IMR-90 (cell line): ENCODE data around the gene NEAT1. TPM values are rescaled to one million over a fixed set of nuclear protein-coding genes. Genes with fewer than 3 reads are reported as not detected.

Experiments
- ATAC-seq: fragments of 200-7000 bp; cut with Tn5 transposase; 2 replicates; pipeline ENCODE4 v1.9.1; 2020; ENCODE audit warnings: low read depth, mild to moderate bottlenecking, moderate library complexity
- BruUV-seq: library from RNA; stranded (reverse); fragments of 400-500 nt; replicated peaks from 2 replicates; lab custom pipeline; 2021; lab: Mats Ljungman, UMichigan
- CTCF ChIA-PET: fragments of 300-600 bp; formaldehyde crosslinking; extraction: SDS; loops from one replicate; lab custom pipeline; 2021; ENCODE audit warnings: antibody characterized with exemption; lab: Yijun Ruan, JAX
- POLR2A ChIA-PET: fragments of 300-600 bp; sonication (Branson Sonifier 250); formaldehyde crosslinking; loops from one replicate; lab custom pipeline; 2022; ENCODE audit warnings: antibody characterized with exemption; ENCODE audit not compliant: unreplicated experiment; lab: Charles Lee
- DNase-seq: peaks from one replicate; pipeline ENCODE4 v3.0.0; 2013
- H2AFZ ChIP-seq: replicated peaks from 2 replicates; pipeline ENCODE3; 2013; ENCODE audit warnings: low read length, mild to moderate bottlenecking; ENCODE audit not compliant: poor library complexity
- H2AK5ac ChIP-seq: 2 replicates; pipeline ENCODE4 v1.6.1; 2013; ENCODE audit warnings: low read depth, low read length, inconsistent platforms
- H2AK9ac ChIP-seq: replicated peaks from 2 replicates; pipeline ENCODE3; 2013; ENCODE audit warnings: mild to moderate bottlenecking, low read depth, low read length, moderate library complexity; ENCODE audit not compliant: poor library complexity
- H2BK120ac ChIP-seq: 2 replicates; pipeline ENCODE4 v1.6.1; 2013; ENCODE audit warnings: low read depth, low read length, inconsistent platforms
- H2BK15ac ChIP-seq: 3 replicates; pipeline ENCODE4 v1.6.1; 2013; ENCODE audit warnings: low read depth, low read length, inconsistent platforms
- H2BK20ac ChIP-seq: 2 replicates; pipeline ENCODE4 v1.6.1; 2013; ENCODE audit warnings: low read depth, mild to moderate bottlenecking, inconsistent platforms, low read length, moderate library complexity
- H2BK5ac ChIP-seq: 2 replicates; pipeline ENCODE4 v1.6.1; 2013; ENCODE audit warnings: mild to moderate bottlenecking, low read depth, low read length, inconsistent platforms; ENCODE audit not compliant: poor library complexity, severe bottlenecking
- H3K14ac ChIP-seq: replicated peaks from 2 replicates; pipeline ENCODE4 v1.6.1; 2013; ENCODE audit warnings: low read depth, low read length, inconsistent platforms
- H3K18ac ChIP-seq: 2 replicates; pipeline ENCODE4 v1.6.1; 2013; ENCODE audit warnings: low read depth, low read length, control low read depth
- H3K23ac ChIP-seq: 2 replicates; pipeline ENCODE4 v1.6.1; 2013; ENCODE audit warnings: low read depth, low read length, inconsistent platforms
- H3K27ac ChIP-seq: 2 replicates; pipeline ENCODE4 v1.5.1; 2013; ENCODE audit warnings: mild to moderate bottlenecking, control low read depth, low read length; ENCODE audit not compliant: insufficient read depth
- H3K27me3 ChIP-seq: 2 replicates; pipeline ENCODE4 v1.6.1; 2013; ENCODE audit warnings: low read length; ENCODE audit not compliant: control insufficient read depth, insufficient read depth
- H3K36me3 ChIP-seq: 2 replicates; pipeline ENCODE4 v1.6.1; 2013; ENCODE audit warnings: low read length, mixed read lengths; ENCODE audit not compliant: control insufficient read depth, insufficient read depth
- H3K4ac ChIP-seq: 2 replicates; pipeline ENCODE4 v1.6.1; 2013; ENCODE audit warnings: low read depth, low read length, inconsistent platforms
- H3K4me1 ChIP-seq: 2 replicates; pipeline ENCODE4 v1.6.1; 2013; ENCODE audit warnings: low read length, mixed read lengths; ENCODE audit not compliant: control insufficient read depth, insufficient read depth
- H3K4me2 ChIP-seq: 2 replicates; pipeline ENCODE4 v1.6.1; 2013; ENCODE audit warnings: low read depth, mild to moderate bottlenecking, control low read depth, low read length, moderate library complexity
- H3K4me3 ChIP-seq: 2 replicates; pipeline ENCODE4 v1.5.1; 2013; ENCODE audit warnings: low read depth, mild to moderate bottlenecking, control low read depth, low read length, moderate library complexity; ENCODE audit not compliant: insufficient read depth
- H3K56ac ChIP-seq: 2 replicates; pipeline ENCODE4 v1.6.1; 2013; ENCODE audit warnings: low read length, inconsistent platforms; ENCODE audit not compliant: insufficient read depth; ENCODE audit errors: extremely low read depth
- H3K79me1 ChIP-seq, 2 experiments: 2 replicates each; pipeline ENCODE4 v1.6.1; 2013; ENCODE audit warnings: low read length in 2 of 2, inconsistent platforms in 1 of 2, low read depth in 1 of 2
- H3K9ac ChIP-seq: 2 replicates; pipeline ENCODE4 v1.6.1; 2013; ENCODE audit warnings: low read depth, low read length, control low read depth
- H3K9me1 ChIP-seq: 2 replicates; pipeline ENCODE4 v1.6.1; 2013; ENCODE audit warnings: low read length, inconsistent platforms; ENCODE audit not compliant: insufficient read depth
- H3K9me3 ChIP-seq: 2 replicates; pipeline ENCODE4 v1.6.1; 2013; ENCODE audit warnings: low read length; ENCODE audit not compliant: control insufficient read depth, insufficient read depth
- H4K20me1 ChIP-seq: 2 replicates; pipeline ENCODE4 v1.6.1; 2013; ENCODE audit warnings: low read length, inconsistent platforms; ENCODE audit not compliant: insufficient read depth
- H4K5ac ChIP-seq: 2 replicates; pipeline ENCODE4 v1.6.1; 2013; ENCODE audit warnings: mild to moderate bottlenecking, low read depth, low read length, control low read depth
- H4K8ac ChIP-seq, 2 experiments: 2 replicates each; pipeline ENCODE4 v1.6.1; 2013; ENCODE audit warnings: low read depth in 2 of 2, low read length in 2 of 2, control low read depth in 1 of 2, inconsistent platforms in 1 of 2
- H4K91ac ChIP-seq: 2 replicates; pipeline ENCODE4 v1.6.1; 2013; ENCODE audit warnings: low read depth, low read length, inconsistent platforms; ENCODE audit not compliant: insufficient read depth
- BHLHE40 ChIP-seq: fragments of 150-350 bp; IDR thresholded peaks from 2 replicates; pipeline ENCODE4 v1.6.1; 2016; ENCODE audit warnings: mild to moderate bottlenecking, low read depth, low read length
- CHD1 ChIP-seq: IDR thresholded peaks from 2 replicates; pipeline ENCODE4 v1.6.1; 2012; ENCODE audit warnings: low read depth, low read length, improper control_type of control experiment
- CTCF ChIP-seq: conservative IDR thresholded peaks from 2 replicates; pipeline ENCODE4 v1.5.1; 2012; ENCODE audit warnings: mild to moderate bottlenecking, low read depth, low read length, improper control_type of control experiment
- FOS ChIP-seq: fragments of 150-350 bp; IDR thresholded peaks from 2 replicates; pipeline ENCODE4 v1.6.1; 2016; ENCODE audit warnings: low read depth, low read length
- MAZ ChIP-seq: IDR thresholded peaks from 2 replicates; pipeline ENCODE4 v1.6.1; 2012; ENCODE audit warnings: low read depth, mild to moderate bottlenecking, low read length, improper control_type of control experiment, moderate library complexity, borderline replicate concordance
- MXI1 ChIP-seq: IDR thresholded peaks from 2 replicates; pipeline ENCODE4 v1.6.1; 2012; ENCODE audit warnings: low read depth, mild to moderate bottlenecking, low read length, moderate library complexity, borderline replicate concordance
- NFE2L2 ChIP-seq: fragments of 150-350 bp; IDR thresholded peaks from 2 replicates; pipeline ENCODE4 v1.6.1; 2016; ENCODE audit warnings: low read depth, mild to moderate bottlenecking, low read length
- POLR2A ChIP-seq: IDR thresholded peaks from 2 replicates; pipeline ENCODE4 v1.6.1; 2012; ENCODE audit warnings: mild to moderate bottlenecking, low read depth, low read length
- RCOR1 ChIP-seq: IDR thresholded peaks from 2 replicates; pipeline ENCODE4 v1.6.1; 2012; ENCODE audit warnings: mild to moderate bottlenecking, low read length, improper control_type of control experiment; ENCODE audit not compliant: insufficient replicate concordance
- SMC3 ChIP-seq: fragments of 150-350 bp; IDR thresholded peaks from 2 replicates; pipeline ENCODE4 v1.6.1; 2016; ENCODE audit warnings: low read depth, mild to moderate bottlenecking, antibody characterized with exemption, low read length, moderate library complexity
- WGBS, 2 experiments: methylation state at CpG; one replicate each; pipeline versions ENCODE4 v1.1.5 to v1.1.7; 2013; ENCODE audit warnings: missing lambda C conversion rate in 2 of 2; ENCODE audit not compliant: insufficient read length in 1 of 2; ENCODE audit errors: extremely low coverage in 2 of 2; 5-methylcytosine and 5-hydroxymethylcytosine counted together
- dilution Hi-C: fragments of 300-500 bp; cut with HindIII; formaldehyde crosslinking; loops from one replicate; pipeline ENCODE4 v1.14.3; 2018; ENCODE audit warnings: low sequenced_read_pairs; ENCODE audit not compliant: unreplicated experiment
- in situ Hi-C: fragments of 300-500 bp; cut with MboI; formaldehyde crosslinking; loops from 3 replicates; pipeline ENCODE4 v1.14.3; 2019; ENCODE audit warnings: low sequenced_read_pairs, inconsistent platforms, mixed read lengths
- intact Hi-C: fragments of 100-400 bp; cut with micrococcal nuclease; formaldehyde crosslinking; loops from 2 replicates; pipeline ENCODE4 v1.10.0; 2022
- polyA plus RNA-seq, 3 experiments: library from polyadenylated mRNA; depleted of rRNA; stranded (reverse); fragments of >200 nt; gene quantifications; 2 replicates each; pipeline ENCODE4 v1.2.3, GENCODE V29; 2012; ENCODE audit warnings: low replicate concordance in 1 of 3
- total RNA-seq: library from RNA; depleted of rRNA; stranded (reverse); fragments of >200 nt; gene quantifications from 2 replicates; pipeline ENCODE4 v1.2.3, GENCODE V29; 2012
- TF ChIP-seq, protein P1 (sequence below): fragments of 150-350 bp; IDR thresholded peaks from 2 replicates; pipeline ENCODE4 v1.6.1; 2017; ENCODE audit warnings: mild to moderate bottlenecking, antibody characterized with exemption, low read length, low read depth

Gene NEAT1
- total and polyA plus RNA-seq, 2 of the 4 experiments (the other 2 are of a cell fraction): 30.1 to 114 TPM

- in situ Hi-C loops: no loop called here
- no peaks in the 10 kb centered on the region for H3K9me3 ChIP-seq
These were observed 585 bp upstream of the NEAT1 start for GRCh38 chr11:65421794-65422632.

More at GRCh38 chr11:65421794-65422632, 585 bp upstream of the NEAT1 start:
- ATAC-seq: peak; percentile 34
- peak overlapping the region; percentile 92 for H3K4me3 ChIP-seq
- H2BK120ac ChIP-seq: peak overlapping the region; percentile 99
- POLR2A ChIA-PET: interaction anchor here (0.6 to 6.8 kb wide), 24 partner anchors 11 to 247 kb away, joined by 3 to 142 read pairs (median 6); partner anchors contain the start of genes FAM89B, FRMD8, MALAT1 and SLC25A45
- peaks cover 10 to 43% of the 10 kb centered on the region in 2 experiments; a peak in 2 of 4 replicates for H3K79me1 ChIP-seq
- H3K36me3 ChIP-seq: peaks cover 25% of the 10 kb centered on the region
- H4K5ac ChIP-seq: peak overlapping the region; percentile 64
- intact Hi-C loops (loop anchor here (1.0 to 2.0 kb wide), 2 partner anchors 40 to 77 kb away; partner anchors contain the start of genes MALAT1 and SLC25A45), dilution Hi-C loops (no loop called here)
- peak overlapping the region; percentile 98 for H3K27ac ChIP-seq
- peak overlapping the region; percentile 71 for H3K4me2 ChIP-seq
- peak overlapping the region; percentile 99 for H2BK20ac ChIP-seq
- CTCF ChIA-PET: no interaction called here
- no peaks in the 10 kb centered on the region for H3K27me3 ChIP-seq
- H3K4me1 ChIP-seq: peaks cover 29% of the 10 kb centered on the region
- peak overlapping the region; percentile 75; the same call in 2 of the 3 replicates for H2BK15ac ChIP-seq
- peak overlapping the region; percentile 98 for H2BK5ac ChIP-seq
- H3K56ac ChIP-seq: peak overlapping the region; percentile 99
- H3K9ac ChIP-seq: peak overlapping the region; percentile 87
- TF ChIP-seq, protein P1, sequence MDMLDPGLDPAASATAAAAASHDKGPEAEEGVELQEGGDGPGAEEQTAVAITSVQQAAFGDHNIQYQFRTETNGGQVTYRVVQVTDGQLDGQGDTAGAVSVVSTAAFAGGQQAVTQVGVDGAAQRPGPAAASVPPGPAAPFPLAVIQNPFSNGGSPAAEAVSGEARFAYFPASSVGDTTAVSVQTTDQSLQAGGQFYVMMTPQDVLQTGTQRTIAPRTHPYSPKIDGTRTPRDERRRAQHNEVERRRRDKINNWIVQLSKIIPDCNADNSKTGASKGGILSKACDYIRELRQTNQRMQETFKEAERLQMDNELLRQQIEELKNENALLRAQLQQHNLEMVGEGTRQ: peak; percentile 67
- TF ChIP-seq MXI1: no peak; the same call in 1 of the 2 replicates
- peak; percentile 93 for TF ChIP-seq BHLHE40
- TF ChIP-seq POLR2A: peak; percentile 6
- TF ChIP-seq CHD1: peak; percentile 95
- TF ChIP-seq CTCF: no peak
- TF ChIP-seq NFE2L2: 0 out of 2 replicates have a peak, but pooled peaks have one; percentile 5
- peak; percentile 60; the same call in 1 of the 2 replicates for TF ChIP-seq FOS
- peak; percentile 56; the same call in 1 of the 2 replicates for TF ChIP-seq MAZ
- no peak for TF ChIP-seq RCOR1
- no peak for TF ChIP-seq SMC3
- 0% methylated on average over 28 of the region's 68 CpGs; no CpG with 5 or more reads in 1 of the 2 experiments for WGBS, 2 experiments
- peak overlapping the region; percentile 92 for H2AFZ ChIP-seq
- H3K4ac ChIP-seq: peak overlapping the region; percentile 100
- peaks cover 49% of the 10 kb centered on the region for H4K20me1 ChIP-seq
- H2AK9ac ChIP-seq: peak overlapping the region; percentile 100
- no peaks in the 10 kb centered on the region for H3K9me1 ChIP-seq
- H4K91ac ChIP-seq: peak overlapping the region; percentile 99
- peak overlapping the region; percentile 100 for H3K14ac ChIP-seq
- H2AK5ac ChIP-seq: peak overlapping the region; percentile 99
- peak overlapping the region; percentile 72 to 96 for H4K8ac ChIP-seq
- BruUV-seq: no TSS peak
- DNase-seq: peak; percentile 97
- peak overlapping the region; percentile 99 for H3K23ac ChIP-seq
- peak overlapping the region; percentile 84 for H3K18ac ChIP-seq
